GM18868 (cell line): ENCODE data around the gene DICER1.
A peak's percentile ranks its signal among the peaks of the same experiment; 100 is the strongest.
"Not testable (repeated sequence)": the region's sequence is repeated elsewhere in the genome, so short reads cannot be mapped to it uniquely, and the experiment has no call there.

Experiments
- ATAC-seq: cut with Tn5 transposase; IDR thresholded peaks from one replicate; pipeline ENCODE4 v1.9.1; 2021; ENCODE audit warnings: mild to moderate bottlenecking, moderate library complexity; ENCODE audit not compliant: unreplicated experiment

Gene DICER1

GRCh38 chr14:95150910-95151309 lies 6.4 kb downstream of the DICER1 start:
- ATAC-seq = no peak

DNA sequence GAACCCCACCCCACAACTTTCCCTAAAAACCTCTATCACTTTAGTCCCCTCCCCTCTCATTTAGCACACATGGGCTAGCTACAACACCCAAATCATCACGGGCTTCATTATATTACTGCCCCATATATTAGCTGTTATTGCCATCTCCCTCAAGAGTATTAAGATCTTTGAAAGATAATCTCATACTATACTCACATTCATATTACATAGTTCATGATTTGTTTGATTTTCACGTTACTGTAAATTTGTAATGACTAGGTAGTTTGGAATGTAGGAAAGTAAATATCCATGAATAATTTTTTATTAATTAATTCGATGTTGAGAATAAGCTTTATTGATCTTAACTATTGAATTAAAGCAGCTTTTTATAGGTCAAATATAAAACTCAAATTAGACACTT lies 7.9 kb downstream of the DICER1 start:
- no peak for ATAC-seq

- no peak for ATAC-seq
Measured at GRCh38 chr14:95147597-95147996, 9.7 kb downstream of the DICER1 start.

- no peak for ATAC-seq
Measured at GRCh38 chr14:95146079-95146771, 11.1 kb downstream of the DICER1 start.

GRCh38 chr14:95144849-95145248 lies 12.5 kb downstream of the DICER1 start:
- no peak for ATAC-seq

DNA sequence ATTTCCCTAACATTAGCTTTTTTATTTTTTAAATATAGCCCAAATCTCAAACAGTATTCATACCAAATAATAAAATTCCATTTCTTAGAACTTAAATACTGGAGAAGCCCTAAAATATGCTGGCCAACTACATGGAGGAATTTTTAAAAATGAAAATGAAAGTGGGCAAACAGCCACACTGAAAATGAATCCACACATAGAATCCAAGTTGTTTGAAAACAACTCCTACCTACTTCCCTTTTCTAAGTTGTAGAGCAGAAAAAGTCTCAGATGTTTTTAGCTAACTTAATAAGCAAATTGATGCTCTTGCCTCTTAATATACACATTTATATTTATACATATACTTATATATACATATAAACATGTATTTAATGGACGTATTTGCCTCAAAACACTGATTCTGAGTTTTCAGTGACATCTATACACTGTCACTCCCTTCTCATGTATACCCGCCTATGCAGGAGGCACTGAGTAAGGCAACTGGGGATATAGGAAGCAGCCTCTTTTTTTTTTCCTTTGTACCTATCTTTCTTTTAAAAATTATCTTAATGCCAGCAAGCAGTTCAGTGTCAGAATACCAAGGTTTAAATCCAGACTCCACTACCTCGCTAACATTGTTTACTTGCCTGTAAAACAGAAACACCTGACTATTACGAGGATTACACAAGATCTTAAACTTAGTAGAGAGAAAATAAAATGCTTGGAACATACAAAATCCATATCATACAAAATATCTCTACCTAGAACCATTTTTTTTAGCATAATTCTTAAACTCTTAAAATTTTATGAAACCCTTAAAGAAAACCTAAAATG lies 13.3 kb downstream of the DICER1 start:
- ATAC-seq = no peak

DNA sequence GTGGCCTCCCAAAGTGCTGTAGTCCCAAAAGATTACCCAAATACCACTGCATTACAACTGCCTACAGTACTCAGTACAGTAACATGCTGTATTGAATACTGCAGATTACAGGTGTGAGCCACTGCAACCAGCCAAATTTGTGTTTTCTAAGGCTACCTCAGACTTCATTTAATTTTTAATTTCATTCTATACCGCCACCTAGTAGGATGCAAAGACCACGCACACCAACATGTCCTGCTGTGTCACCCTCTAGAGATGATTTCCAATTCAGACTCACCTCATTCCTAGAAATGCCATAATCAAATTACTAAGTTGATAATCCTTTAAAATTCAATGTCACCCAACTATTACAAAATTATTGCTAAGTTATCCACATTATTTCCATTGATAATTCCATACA lies 15.1 kb downstream of the DICER1 start:
- ATAC-seq = no peak

DNA sequence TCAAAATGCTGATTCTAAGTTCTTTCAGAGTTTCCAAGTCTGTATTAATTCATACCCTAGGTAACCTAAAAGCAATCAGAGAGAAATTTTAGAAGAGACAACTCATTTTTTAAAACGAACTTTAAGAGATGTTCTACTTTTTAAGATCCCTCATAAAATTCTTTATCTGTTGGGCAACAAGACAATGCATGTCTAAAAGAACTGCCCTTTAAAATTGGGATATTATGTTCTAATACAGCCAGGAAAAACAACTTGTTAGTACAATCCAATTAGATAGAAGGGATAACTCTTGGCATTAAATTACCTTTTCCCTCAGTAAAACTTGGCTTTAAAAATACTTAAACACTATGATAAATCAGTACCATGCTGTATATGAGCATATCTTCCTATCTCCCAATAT lies 15.6 kb downstream of the DICER1 start:
- no peak for ATAC-seq

DNA sequence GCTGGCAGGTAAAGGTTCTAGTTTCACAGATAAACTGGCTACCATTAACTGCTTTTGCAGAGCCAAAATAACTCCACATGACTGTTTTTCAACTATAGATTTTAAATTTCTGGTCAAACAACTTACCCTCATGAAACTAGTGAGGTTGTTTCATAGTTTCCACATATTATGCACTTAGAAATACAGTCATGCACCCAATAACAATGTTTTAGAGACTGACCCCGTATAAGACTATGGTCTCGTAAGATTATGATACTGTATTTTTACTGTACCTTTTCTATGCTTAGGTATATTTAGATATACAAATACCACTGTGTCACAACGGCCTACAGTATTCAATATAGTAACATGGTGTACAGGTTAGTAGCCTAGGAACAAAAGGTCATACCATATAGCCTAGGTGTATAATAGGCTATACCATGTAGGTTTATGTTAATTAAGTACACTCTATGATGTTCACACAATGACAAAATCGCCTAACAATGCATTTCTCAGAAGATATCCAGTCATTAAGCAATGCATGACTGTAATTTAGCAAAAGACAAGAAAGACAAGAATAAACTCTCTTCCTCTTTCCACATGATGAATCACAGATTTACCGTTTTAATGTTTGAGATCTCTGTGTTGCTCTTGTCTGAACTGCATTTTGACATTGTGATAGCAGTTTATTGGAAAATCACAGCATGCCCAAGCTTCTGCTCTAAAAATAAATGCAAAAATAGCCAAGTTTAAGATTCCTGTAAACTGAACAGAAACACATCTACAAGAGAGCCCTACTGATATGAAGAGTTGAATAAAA lies 17.1 kb downstream of the DICER1 start:
- no peak for ATAC-seq

DNA sequence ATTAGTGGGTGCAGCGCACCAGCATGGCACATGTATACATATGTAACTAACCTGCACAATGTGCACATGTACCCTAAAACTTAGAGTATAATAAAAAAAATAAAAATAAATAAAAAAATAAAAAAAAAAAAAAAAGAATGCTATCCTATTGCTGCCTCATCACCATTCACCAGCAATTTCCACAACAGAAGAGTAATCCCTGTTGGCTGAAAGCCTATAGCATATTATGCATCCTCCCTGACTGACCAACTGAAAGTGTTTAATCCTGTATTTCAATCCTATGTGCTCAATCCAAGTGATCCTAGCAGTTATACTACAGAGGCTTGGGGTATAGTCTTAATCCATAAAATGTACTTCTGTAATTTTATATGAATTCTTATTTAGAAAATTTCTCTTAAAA lies 18.5 kb downstream of the DICER1 start:
- ATAC-seq = no peak

- not testable (repeated sequence) for ATAC-seq
Measured at GRCh38 chr14:95138455-95138854, 18.9 kb downstream of the DICER1 start.

DNA sequence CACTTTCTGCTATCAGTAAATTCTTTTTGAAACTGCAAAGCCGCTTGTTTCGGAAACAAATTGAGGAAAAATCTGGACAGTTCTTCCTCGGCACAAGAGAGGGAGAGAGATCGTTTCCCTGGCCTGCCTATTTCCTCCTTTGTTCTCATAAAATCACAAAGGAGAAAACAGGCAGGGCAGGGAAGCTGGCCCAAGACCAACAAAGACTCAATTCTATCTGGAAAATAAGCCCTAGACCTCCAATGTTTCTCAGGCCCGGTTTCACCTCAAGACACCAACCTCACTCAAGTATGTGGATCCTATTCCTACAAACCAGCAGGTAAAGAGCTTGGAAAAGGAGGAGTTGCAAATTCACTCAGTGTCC lies 19.5 kb downstream of the DICER1 start:
- ATAC-seq = no peak

- ATAC-seq = no peak
Measured at GRCh38 chr14:95137164-95137803, 20.0 kb downstream of the DICER1 start.

DNA sequence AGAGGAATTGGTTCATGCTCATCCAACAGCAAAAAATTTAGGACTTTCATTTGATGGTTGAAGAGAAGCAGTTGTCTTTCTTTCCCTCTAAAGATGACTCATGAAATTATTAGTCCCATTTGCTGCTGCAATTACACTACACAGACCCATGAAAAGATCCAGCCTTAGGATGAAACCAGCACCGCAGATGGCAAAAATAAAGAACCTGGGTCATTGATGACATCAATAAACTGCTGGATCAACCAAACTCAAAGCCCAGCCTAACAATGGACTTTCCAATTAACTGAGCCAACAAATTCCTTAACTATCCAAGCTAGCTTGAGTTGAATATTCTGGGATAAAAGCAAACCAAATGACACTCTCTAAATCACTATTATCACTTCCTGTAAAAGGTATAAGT lies 20.7 kb downstream of the DICER1 start:
- no peak for ATAC-seq

DNA sequence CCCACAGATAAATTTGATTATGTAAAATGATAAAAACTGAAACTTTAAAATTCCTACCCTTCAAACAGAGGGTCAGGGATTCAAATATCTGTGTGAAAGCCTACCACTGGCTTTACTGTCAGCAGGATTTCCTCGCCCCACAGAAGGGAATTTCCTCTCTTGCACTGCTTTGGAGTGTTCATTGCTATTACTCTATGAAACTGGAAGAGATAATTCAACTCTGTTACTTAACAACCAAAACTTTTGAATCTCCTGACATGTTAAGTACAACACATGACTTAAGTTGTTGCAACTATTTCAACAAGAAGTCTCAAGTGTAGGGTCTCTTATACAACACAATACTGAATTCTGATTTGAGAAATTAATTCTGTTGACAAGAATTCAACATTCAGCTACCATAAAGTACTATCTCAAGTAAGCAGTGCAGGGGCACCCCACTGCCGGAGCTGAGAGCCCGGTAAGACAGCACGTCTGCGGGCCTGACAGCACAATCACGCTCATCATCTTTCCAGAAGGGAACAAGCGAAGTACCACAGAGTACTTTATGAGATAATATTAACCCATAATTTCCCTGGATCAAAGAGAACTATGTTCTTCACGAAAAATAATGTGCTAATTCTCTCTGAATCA lies 22.9 kb downstream of the DICER1 start:
- ATAC-seq = peak; percentile 60

GRCh38 chr14:95133282-95133681 lies 24.0 kb downstream of the DICER1 start:
- ATAC-seq = no peak

- no peak for ATAC-seq
Measured at GRCh38 chr14:95132760-95133159, 24.6 kb downstream of the DICER1 start.

DNA sequence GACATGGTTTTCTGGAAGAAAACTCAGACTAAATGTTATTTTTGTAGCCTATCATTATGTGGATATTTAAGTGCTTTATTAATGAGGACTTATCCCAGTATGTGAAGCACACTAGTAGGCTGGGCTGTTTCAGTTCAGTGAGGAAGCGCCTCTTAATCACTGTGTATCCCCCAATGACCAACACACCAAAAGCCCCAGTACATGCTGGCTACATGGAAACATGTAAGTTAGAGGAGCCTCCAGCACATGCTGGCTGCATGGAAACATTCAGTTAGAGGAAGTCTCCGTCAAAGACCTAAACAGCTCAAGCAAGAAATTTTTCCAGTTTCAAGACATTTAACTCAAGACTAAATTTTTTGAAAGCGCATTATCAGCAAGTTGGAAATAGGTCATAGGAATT lies 26.8 kb downstream of the DICER1 start:
- peak; percentile 57 for ATAC-seq

GRCh38 chr14:95128140-95128539 lies 29.2 kb downstream of the DICER1 start:
- ATAC-seq = no peak

GRCh38 chr14:95127531-95127911 lies 29.8 kb downstream of the DICER1 start:
- ATAC-seq = no peak
